ENCODE data around the gene HEG1.

Gene HEG1

DNA sequence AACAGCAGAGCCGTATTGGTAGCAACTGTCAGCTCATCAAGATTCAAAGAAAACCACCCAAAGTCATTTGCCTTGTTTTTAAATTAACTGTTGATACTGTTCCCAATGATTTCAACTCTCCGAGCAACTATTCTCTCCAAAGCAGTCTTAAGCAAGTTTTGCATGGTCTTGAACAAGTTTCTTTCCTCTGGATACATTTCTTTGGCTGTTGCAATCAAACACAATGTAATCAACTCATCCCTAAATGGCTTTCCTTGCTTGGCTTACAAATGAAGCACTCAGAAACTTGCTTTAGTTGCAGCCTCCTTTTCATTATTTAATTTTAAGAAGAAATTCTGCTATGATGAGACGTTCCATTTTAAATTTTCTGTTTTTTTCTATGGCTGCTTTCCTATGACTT, 105.8 kb downstream of the HEG1 start:
- no peak for TF ChIP-seq ZBTB7A (IDR thresholded peaks at IDR 0.05; ENCODE audit: low read depth)
- no peak for TF ChIP-seq EGR1 (IDR thresholded peaks at IDR 0.05)
- TF ChIP-seq MAX (IDR thresholded peaks at IDR 0.05): no peak
- TF ChIP-seq, protein P1, sequence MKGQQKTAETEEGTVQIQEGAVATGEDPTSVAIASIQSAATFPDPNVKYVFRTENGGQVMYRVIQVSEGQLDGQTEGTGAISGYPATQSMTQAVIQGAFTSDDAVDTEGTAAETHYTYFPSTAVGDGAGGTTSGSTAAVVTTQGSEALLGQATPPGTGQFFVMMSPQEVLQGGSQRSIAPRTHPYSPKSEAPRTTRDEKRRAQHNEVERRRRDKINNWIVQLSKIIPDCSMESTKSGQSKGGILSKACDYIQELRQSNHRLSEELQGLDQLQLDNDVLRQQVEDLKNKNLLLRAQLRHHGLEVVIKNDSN (IDR thresholded peaks at IDR 0.05): no peak
- no peak for TF ChIP-seq CEBPB (IDR thresholded peaks at IDR 0.05)
- TF ChIP-seq EP300 (IDR thresholded peaks at IDR 0.05; ENCODE audit: borderline replicate concordance): no peak
- TF ChIP-seq FOXM1 (IDR thresholded peaks at IDR 0.05; ENCODE audit: borderline replicate concordance, low read depth): no peak
- no peak for TF ChIP-seq NFIC (IDR thresholded peaks at IDR 0.05)
- TF ChIP-seq TEAD4 (IDR thresholded peaks at IDR 0.05): no peak
- TF ChIP-seq RAD21 (IDR thresholded peaks at IDR 0.05; ENCODE audit: low read depth): no peak
- no peak for TF ChIP-seq TCF12 (IDR thresholded peaks at IDR 0.05; ENCODE audit: low read depth)
- no peak for TF ChIP-seq CREB1 (IDR thresholded peaks at IDR 0.05; ENCODE audit: low read depth)
- no peak for TF ChIP-seq YY1 (IDR thresholded peaks at IDR 0.05; ENCODE audit: low read depth)
- no peak for TF ChIP-seq REST (IDR thresholded peaks at IDR 0.05; ENCODE audit: low read depth)
- no peak for TF ChIP-seq TAF1 (IDR thresholded peaks at IDR 0.05; ENCODE audit: low read depth)

GRCh38 chr3:124942613-124943012, 113.2 kb downstream of the HEG1 start:
- no peak for TF ChIP-seq EP300 (IDR thresholded peaks at IDR 0.05; ENCODE audit: borderline replicate concordance)
- TF ChIP-seq, protein P1 (IDR thresholded peaks at IDR 0.05): no peak
- no peak for TF ChIP-seq TCF12 (IDR thresholded peaks at IDR 0.05; ENCODE audit: low read depth)
- TF ChIP-seq YY1 (IDR thresholded peaks at IDR 0.05; ENCODE audit: low read depth): no peak
- no peak for TF ChIP-seq EGR1 (IDR thresholded peaks at IDR 0.05)
- no peak for TF ChIP-seq TEAD4 (IDR thresholded peaks at IDR 0.05)

DNA sequence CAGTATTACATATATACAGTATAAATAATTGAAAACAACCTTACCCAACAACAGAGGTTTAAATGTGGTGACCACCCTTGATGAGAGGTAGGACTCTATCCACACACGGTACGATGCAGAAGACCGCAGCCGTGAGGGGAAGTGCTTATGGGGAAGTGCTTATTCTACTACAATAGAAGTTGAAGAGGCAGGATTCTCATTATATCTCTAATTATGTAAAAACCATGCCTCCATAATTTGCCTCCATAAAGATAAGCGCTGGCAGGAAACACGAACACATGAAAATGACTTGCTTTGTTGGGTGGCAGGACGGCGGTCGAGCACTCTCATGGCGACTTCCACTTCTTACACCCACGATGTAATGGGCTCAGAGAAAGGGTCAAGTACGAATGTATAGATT, 114.0 kb downstream of the HEG1 start:
- no peak for TF ChIP-seq YY1 (IDR thresholded peaks at IDR 0.05; ENCODE audit: low read depth)
- no peak for TF ChIP-seq RAD21 (IDR thresholded peaks at IDR 0.05; ENCODE audit: low read depth)
- no peak for TF ChIP-seq FOXM1 (IDR thresholded peaks at IDR 0.05; ENCODE audit: borderline replicate concordance, low read depth)
- no peak for TF ChIP-seq TEAD4 (IDR thresholded peaks at IDR 0.05)
- no peak for TF ChIP-seq ZBTB7A (IDR thresholded peaks at IDR 0.05; ENCODE audit: low read depth)
- no peak for TF ChIP-seq EP300 (IDR thresholded peaks at IDR 0.05; ENCODE audit: borderline replicate concordance)
- TF ChIP-seq, protein P1 (IDR thresholded peaks at IDR 0.05): no peak
- TF ChIP-seq CEBPB (IDR thresholded peaks at IDR 0.05): no peak
- no peak for TF ChIP-seq TAF1 (IDR thresholded peaks at IDR 0.05; ENCODE audit: low read depth)
- TF ChIP-seq TCF12 (IDR thresholded peaks at IDR 0.05; ENCODE audit: low read depth): no peak
- no peak for TF ChIP-seq EGR1 (IDR thresholded peaks at IDR 0.05)
- no peak for TF ChIP-seq CREB1 (IDR thresholded peaks at IDR 0.05; ENCODE audit: low read depth)

GRCh38 chr3:124939661-124940060, 116.1 kb downstream of the HEG1 start:
- TF ChIP-seq CREB1 (IDR thresholded peaks at IDR 0.05; ENCODE audit: low read depth) (no peak), TEAD4 (IDR thresholded peaks at IDR 0.05) (no peak), MAX (IDR thresholded peaks at IDR 0.05) (no peak), TCF12 (IDR thresholded peaks at IDR 0.05; ENCODE audit: low read depth) (no peak), FOXM1 (IDR thresholded peaks at IDR 0.05; ENCODE audit: borderline replicate concordance, low read depth) (no peak), TAF1 (IDR thresholded peaks at IDR 0.05; ENCODE audit: low read depth) (no peak), RAD21 (IDR thresholded peaks at IDR 0.05; ENCODE audit: low read depth) (no peak), NFIC (IDR thresholded peaks at IDR 0.05) (no peak), REST (IDR thresholded peaks at IDR 0.05; ENCODE audit: low read depth) (no peak), YY1 (IDR thresholded peaks at IDR 0.05; ENCODE audit: low read depth) (no peak), ZBTB7A (IDR thresholded peaks at IDR 0.05; ENCODE audit: low read depth) (no peak), EP300 (IDR thresholded peaks at IDR 0.05; ENCODE audit: borderline replicate concordance) (no peak), CEBPB (IDR thresholded peaks at IDR 0.05) (no peak), EGR1 (IDR thresholded peaks at IDR 0.05) (no peak)
- TF ChIP-seq, protein P1 (IDR thresholded peaks at IDR 0.05): no peak

DNA sequence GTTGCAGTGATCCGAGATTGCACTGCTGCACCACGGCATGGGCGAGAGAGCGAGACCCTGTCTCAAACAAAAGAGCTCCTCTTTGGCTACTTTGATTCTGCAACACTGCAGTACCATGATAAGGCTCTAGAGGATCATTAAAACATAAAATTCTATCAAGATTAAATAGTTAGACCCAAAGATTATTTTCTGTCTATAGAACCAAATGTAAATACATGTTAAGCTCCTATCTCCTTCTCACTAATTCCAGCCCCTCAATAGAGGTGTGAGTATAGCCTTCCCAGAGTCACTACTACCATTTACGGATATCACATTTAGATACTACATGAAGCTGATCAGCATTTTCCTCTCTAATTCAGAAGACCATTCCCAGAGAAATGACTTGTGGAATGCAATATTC, 116.9 kb downstream of the HEG1 start:
- TF ChIP-seq RAD21 (IDR thresholded peaks at IDR 0.05; ENCODE audit: low read depth) (no peak), YY1 (IDR thresholded peaks at IDR 0.05; ENCODE audit: low read depth) (no peak), EGR1 (IDR thresholded peaks at IDR 0.05) (no peak), TCF12 (IDR thresholded peaks at IDR 0.05; ENCODE audit: low read depth) (no peak), TAF1 (IDR thresholded peaks at IDR 0.05; ENCODE audit: low read depth) (no peak), TEAD4 (IDR thresholded peaks at IDR 0.05) (no peak), MAX (IDR thresholded peaks at IDR 0.05) (no peak), ZBTB7A (IDR thresholded peaks at IDR 0.05; ENCODE audit: low read depth) (no peak), CREB1 (IDR thresholded peaks at IDR 0.05; ENCODE audit: low read depth) (no peak)
